HEK293T (cell line): Measurements from ENCODE around the gene PELI3.

Experiments
- CTCF ChIA-PET: fragments of 350-600 bp; formaldehyde crosslinking; extraction: SDS; loops from one replicate; lab custom pipeline; 2021; ENCODE audit warnings: antibody characterized with exemption, inconsistent platforms; lab: Yijun Ruan, JAX
- POLR2A ChIA-PET: fragments of 350-600 bp; formaldehyde crosslinking; extraction: SDS; loops from one replicate; lab custom pipeline; 2020; ENCODE audit warnings: antibody characterized with exemption, inconsistent platforms; lab: Yijun Ruan, JAX
- DNase-seq: peaks from one replicate; pipeline ENCODE4 v3.0.0; 2012; ENCODE audit warnings: mixed read lengths; ENCODE audit errors: extremely low spot score
- ARNT ChIP-seq: fragments of 450-650 bp; IDR thresholded peaks from 2 replicates; pipeline ENCODE4 v1.6.1; 2017; ENCODE audit warnings: mild to moderate bottlenecking
- BHLHE40 ChIP-seq: fragments of 450-650 bp; IDR thresholded peaks from 2 replicates; pipeline ENCODE4 v1.6.1; 2016; ENCODE audit warnings: mild to moderate bottlenecking, moderate library complexity, borderline replicate concordance
- CTBP1 ChIP-seq: fragments of 450-650 bp; IDR thresholded peaks from 2 replicates; pipeline ENCODE4 v1.6.1; 2016; ENCODE audit warnings: borderline replicate concordance
- ELF4 ChIP-seq: fragments of 450-650 bp; IDR thresholded peaks from 2 replicates; pipeline ENCODE4 v1.6.1; 2017; ENCODE audit warnings: antibody characterized with exemption
- FOXA1 ChIP-seq: fragments of 450-650 bp; IDR thresholded peaks from 2 replicates; pipeline ENCODE4 v1.6.1; 2016; ENCODE audit warnings: mild to moderate bottlenecking
- FOXK2 ChIP-seq: fragments of 450-650 bp; IDR thresholded peaks from 2 replicates; pipeline ENCODE4 v1.6.1; 2016; ENCODE audit warnings: mild to moderate bottlenecking
- FOXM1 ChIP-seq: fragments of 450-650 bp; IDR thresholded peaks from 2 replicates; pipeline ENCODE4 v1.6.1; 2017; ENCODE audit warnings: mild to moderate bottlenecking, borderline replicate concordance
- HDGF ChIP-seq: fragments of 450-650 bp; IDR thresholded peaks from 2 replicates; pipeline ENCODE4 v1.6.1; 2017; ENCODE audit warnings: antibody characterized with exemption, borderline replicate concordance
- L3MBTL2 ChIP-seq: fragments of 450-650 bp; conservative IDR thresholded peaks from 2 replicates; pipeline ENCODE4 v1.6.1; 2016; ENCODE audit warnings: mild to moderate bottlenecking
- LEF1 ChIP-seq: fragments of 450-650 bp; IDR thresholded peaks from 2 replicates; pipeline ENCODE4 v1.6.1; 2017; ENCODE audit warnings: mild to moderate bottlenecking, borderline replicate concordance
- NFRKB ChIP-seq: fragments of 450-650 bp; IDR thresholded peaks from 2 replicates; pipeline ENCODE4 v1.6.1; 2016; ENCODE audit warnings: mild to moderate bottlenecking, moderate library complexity
- PKNOX1 ChIP-seq: fragments of 450-650 bp; IDR thresholded peaks from 2 replicates; pipeline ENCODE4 v1.6.1; 2016
- SP1 ChIP-seq: fragments of 450-650 bp; IDR thresholded peaks from 2 replicates; pipeline ENCODE4 v1.6.1; 2017
- SUZ12 ChIP-seq: fragments of 450-650 bp; IDR thresholded peaks from 2 replicates; pipeline ENCODE4 v1.6.1; 2016; ENCODE audit warnings: mild to moderate bottlenecking
- TARDBP ChIP-seq: fragments of 450-650 bp; IDR thresholded peaks from 2 replicates; pipeline ENCODE4 v1.6.1; 2016
- ZNF384 ChIP-seq: fragments of 450-650 bp; IDR thresholded peaks from 2 replicates; pipeline ENCODE4 v1.6.1; 2016

PELI3 gene

GRCh38 chr11:66466225-66467033, at the start of gene PELI3:
Gene PELI3 (plus strand): TSS chr11:66466905. CDS start chr11:66468129, 1,224 bp downstream.
- CTCF ChIA-PET, result interaction anchor here (0.9 kb wide), 2 partner anchors 27 to 155 kb away, joined by 3 to 4 read pairs; no protein-coding TSS in a partner anchor
- POLR2A ChIA-PET, result interaction anchor here (0.6 to 1.7 kb wide), 5 partner anchors 12 to 45 kb away, joined by 3 to 11 read pairs (median 3); partner anchors contain the start of genes DPP3, MRPL11 and NPAS4
- TF ChIP-seq FOXM1 (no peak), FOXA1 (no peak), PKNOX1 (no peak), HDGF (no peak), SP1 (no peak), TARDBP (no peak), SUZ12 (no peak), LEF1 (no peak), ELF4 (no peak), CTBP1 (no peak), BHLHE40 (no peak), FOXK2 (no peak), NFRKB (no peak), L3MBTL2 (no peak), ARNT (no peak), ZNF384 (no peak)
- DNase-seq, result peak; percentile 100

DNA sequence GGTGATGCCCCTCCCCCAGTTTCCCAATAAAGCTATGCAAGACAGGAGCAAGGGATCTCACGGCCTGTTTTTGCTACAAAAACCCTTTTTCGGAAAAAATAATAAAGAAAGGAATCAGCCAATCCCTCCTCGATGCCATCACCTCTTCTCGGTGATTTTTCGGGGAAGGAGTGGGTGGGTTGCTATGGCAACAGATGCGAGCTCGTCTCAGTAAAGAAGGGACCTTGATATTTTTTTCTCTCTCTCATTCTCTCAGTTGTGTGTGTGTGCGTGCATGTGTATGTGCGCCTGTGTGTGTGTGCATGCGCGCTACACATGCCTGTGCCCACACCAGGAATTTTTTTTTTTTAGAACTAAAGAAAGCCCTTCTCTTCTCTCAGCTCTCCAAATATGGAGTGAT, 49.7 kb upstream of the PELI3 start:
- POLR2A ChIA-PET, result no interaction called here
- CTCF ChIA-PET, result interaction anchor here (0.6 to 0.8 kb wide), 2 partner anchors 12 to 350 kb away, joined by 3 read pairs; no protein-coding TSS in a partner anchor
- DNase-seq, result no peak
- TF ChIP-seq ELF4 (no peak), HDGF (no peak), PKNOX1 (no peak), BHLHE40 (no peak), LEF1 (no peak), CTBP1 (no peak), SUZ12 (no peak), FOXA1 (no peak), ARNT (no peak), SP1 (no peak), FOXK2 (no peak)

DNA sequence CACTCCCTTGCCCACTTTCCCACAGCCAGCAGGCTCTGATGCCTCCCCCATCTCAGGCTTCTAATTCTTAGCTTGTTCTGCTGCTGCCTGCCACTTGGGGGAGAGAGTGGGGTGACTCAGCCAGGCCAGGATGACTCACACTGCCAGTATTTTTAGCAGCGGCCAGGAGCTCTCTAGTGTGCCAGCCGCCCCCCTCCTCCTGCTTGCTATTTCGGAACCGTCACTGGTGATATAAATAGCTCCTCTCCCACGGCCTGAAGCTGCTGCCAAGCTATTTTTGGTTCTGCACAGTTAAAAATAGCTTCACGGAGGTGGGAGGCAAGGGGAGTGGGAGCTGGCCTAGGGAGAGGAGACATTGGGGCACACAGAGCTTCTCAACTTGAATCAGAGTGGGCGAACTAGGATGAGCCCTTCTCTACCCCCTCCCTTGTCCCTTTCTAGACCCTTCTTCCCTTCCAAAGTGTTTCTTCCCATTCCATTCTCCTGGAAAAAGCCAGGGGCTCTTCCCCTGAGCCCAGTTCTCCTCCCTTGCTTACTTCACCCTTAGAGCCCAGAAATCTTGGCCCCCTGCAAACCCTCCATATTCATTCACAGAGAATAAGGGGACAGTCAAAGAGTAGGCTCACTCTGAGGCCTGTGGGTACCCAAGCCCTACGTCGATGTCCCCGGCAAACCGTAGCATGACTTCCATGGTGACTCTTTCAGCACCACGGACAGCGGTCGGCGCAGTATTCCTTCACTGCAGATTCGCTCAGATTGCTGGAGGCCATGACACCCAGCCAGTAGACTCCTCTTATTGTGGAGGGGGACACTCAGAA, 48.3 kb upstream of the PELI3 start:
- DNase-seq, result peak; percentile 59
- ChIA-PET CTCF (interaction anchor here (0.6 to 1.3 kb wide), 9 partner anchors 11 to 261 kb away, joined by 3 to 10 read pairs (median 4); partner anchors contain the start of gene MRPL11), POLR2A (interaction anchor here (0.8 kb wide), 1 partner anchor 198 kb away, joined by 3 read pairs; the partner anchor contains the start of gene RBM14)
- TF ChIP-seq ZNF384, result no peak

GRCh38 chr11:66418986-66419308, 47.8 kb upstream of the PELI3 start:
- no peak for DNase-seq
- POLR2A ChIA-PET, result no interaction called here
- CTCF ChIA-PET, result interaction anchor here (1.3 kb wide), 1 partner anchor 20 kb away, joined by 7 read pairs; the partner anchor contains the start of gene MRPL11
- TF ChIP-seq FOXK2, result no peak
- TF ChIP-seq PKNOX1, result no peak
- TF ChIP-seq LEF1, result no peak
- TF ChIP-seq NFRKB, result no peak
- TF ChIP-seq SUZ12, result no peak
- no peak for TF ChIP-seq FOXM1
- TF ChIP-seq TARDBP, result no peak
- no peak for TF ChIP-seq ZNF384

GRCh38 chr11:66419825-66420224, 46.9 kb upstream of the PELI3 start:
- POLR2A ChIA-PET, result interaction anchor here (1.2 kb wide), 1 partner anchor 9 kb away, joined by 3 read pairs; no protein-coding TSS in a partner anchor
- DNase-seq, result no peak
- TF ChIP-seq NFRKB, result no peak
- TF ChIP-seq PKNOX1, result no peak
- no peak for TF ChIP-seq FOXM1
- TF ChIP-seq FOXA1, result no peak
- TF ChIP-seq TARDBP, result no peak
- no peak for TF ChIP-seq LEF1
- TF ChIP-seq L3MBTL2, result no peak
- TF ChIP-seq HDGF, result no peak
- CTCF ChIA-PET, result no interaction called here
